ENCODE data around the gene STPG3.
"Not testable (repeated sequence)": the region's sequence is repeated elsewhere in the genome, so short reads cannot be mapped to it uniquely, and the experiment has no call there.

Gene STPG3

GRCh38 chr9:137236238-137236935 lies 14.7 kb upstream of the STPG3 start:
- peaks cover 19% of the 10 kb centered on the region for H3K4me1 Mint-ChIP-seq
- no peak overlapping the region for H3K27ac Mint-ChIP-seq
- peak overlapping the region; percentile 8 for H3K4me3 Mint-ChIP-seq

DNA sequence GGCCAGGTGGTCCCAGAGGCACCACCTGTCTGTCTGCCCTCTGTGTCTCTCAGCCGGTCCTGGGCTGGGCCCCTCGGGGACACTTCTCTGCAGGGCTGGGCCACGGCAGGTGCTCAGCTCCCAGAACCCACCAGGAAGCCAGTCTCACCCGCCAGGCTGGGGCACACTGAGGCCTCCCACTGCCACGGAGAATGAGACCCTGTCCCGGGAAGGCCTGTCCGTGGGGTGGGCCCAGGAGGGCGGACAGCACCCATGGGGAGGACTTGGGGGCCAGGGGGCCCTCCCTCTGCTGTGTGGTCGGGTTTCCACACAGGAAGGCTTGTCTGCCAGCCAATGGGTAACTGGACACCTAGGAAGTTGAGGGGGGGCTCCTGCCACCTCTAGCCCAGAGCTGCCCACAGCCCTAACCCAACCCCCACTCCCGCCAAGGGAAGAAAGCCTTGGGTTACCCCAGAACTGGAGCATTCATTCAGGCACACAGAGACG lies 14.1 kb upstream of the STPG3 start:
- Mint-ChIP-seq H3K4me1 (peaks cover 19% of the 10 kb centered on the region), H3K9me3 (no peaks in the 10 kb centered on the region), H3K27ac (no peak overlapping the region), H3K4me3 (peak overlapping the region; percentile 8), H3K36me3 (peaks cover 21% of the 10 kb centered on the region)
- DNase-seq (ENCODE audit: low spot score in 2 of 2) = no peak
- ATAC-seq = no peak

More at GRCh38 chr9:137236238-137236935, 14.7 kb upstream of the STPG3 start:
- Mint-ChIP-seq H3K9me3 (no peaks in the 10 kb centered on the region), H3K36me3 (peaks cover 15% of the 10 kb centered on the region)
- peak; percentile 88 to 95 for DNase-seq (ENCODE audit: low spot score in 2 of 2)
- ATAC-seq = peak; percentile 36

DNA sequence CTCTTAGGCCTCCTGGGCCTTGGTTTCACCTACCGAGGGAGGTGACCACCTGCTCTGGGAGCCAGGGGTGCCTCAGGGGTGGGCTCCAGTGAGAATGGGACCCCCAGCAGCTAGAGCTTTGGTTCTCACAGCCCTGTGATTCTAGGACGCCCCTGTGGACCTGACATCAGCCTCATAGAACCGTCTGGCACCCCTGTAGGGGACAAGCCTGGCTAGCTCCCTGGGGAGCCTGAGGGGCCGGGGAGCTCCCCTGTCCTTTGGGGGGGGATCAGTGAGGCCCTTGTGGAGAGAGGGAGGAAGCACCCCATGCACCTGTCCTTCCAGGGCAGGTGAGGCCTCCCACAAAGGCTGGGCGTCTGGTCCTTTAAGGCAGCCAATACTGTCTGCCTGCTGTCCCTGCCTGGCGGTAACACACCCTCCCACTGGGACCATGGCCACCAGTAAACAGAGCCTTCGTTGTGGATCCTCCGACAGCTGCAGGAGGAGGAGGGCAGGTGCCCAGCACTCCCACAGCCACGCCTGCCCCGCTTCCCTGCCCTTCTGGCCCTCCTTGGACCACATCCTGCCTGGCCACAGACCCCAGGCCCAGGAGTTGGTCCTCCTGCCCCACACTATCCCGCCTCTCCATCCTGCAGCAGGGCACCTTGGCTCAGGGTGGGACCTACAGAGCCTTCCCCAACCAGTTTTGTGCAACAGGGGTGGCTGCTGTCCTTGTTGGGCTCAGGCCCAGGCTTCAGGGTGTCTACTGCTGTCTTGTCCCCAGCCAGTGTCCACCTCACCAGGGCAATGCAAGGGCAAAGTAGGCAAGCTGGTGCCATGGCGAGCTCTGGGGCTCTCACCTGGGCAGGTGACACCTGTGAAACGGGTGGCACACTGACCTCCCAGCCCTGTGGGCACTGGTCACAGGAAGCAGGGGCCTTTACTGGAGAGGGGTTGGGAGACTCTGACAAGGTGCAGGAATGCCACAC lies 13.0 kb upstream of the STPG3 start:
- peaks cover 31% of the 10 kb centered on the region for H3K36me3 Mint-ChIP-seq
- H3K4me1 Mint-ChIP-seq = peaks cover 30% of the 10 kb centered on the region
- no peak for ATAC-seq
- no peak overlapping the region for H3K27ac Mint-ChIP-seq
- DNase-seq (ENCODE audit: low spot score in 2 of 2) = no peak
- H3K9me3 Mint-ChIP-seq = no peaks in the 10 kb centered on the region
- peak overlapping the region; percentile 85 for H3K4me3 Mint-ChIP-seq

DNA sequence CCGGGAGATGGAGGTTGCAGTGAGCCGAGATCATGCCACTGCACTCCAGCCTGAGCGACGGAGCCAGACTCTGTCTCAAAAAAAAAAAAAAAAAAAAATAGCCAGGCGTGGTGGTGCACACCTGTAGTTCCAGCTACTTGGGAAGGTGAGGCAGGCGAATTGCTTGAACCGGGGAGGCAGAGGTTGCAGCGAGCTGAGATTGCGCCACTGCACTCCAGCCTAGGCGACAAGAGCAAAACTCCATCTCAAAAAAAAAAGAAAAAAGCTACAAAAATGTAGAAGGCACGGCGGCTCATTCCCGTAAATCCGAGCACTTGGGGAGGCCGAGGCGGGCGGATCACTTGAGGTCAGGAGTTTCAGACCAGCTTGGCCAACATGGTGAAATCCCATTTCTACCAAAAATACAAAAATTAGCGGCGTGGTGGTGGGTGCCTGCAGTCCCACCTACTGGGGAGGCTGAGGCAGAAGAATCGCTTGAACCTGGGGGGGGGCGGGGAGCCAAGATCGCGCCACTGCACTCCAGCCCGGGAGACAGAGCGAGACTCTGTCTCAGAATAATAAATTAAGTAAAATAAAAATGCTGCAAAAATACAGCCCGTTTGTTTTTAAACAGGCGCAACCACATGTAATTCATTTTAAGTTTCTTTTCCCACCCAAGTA lies 11.4 kb upstream of the STPG3 start:
- not testable (repeated sequence) for H3K27ac Mint-ChIP-seq; ATAC-seq; H3K9me3 Mint-ChIP-seq; DNase-seq (ENCODE audit: low spot score in 2 of 2)
- Mint-ChIP-seq H3K4me1 (peaks cover 45% of the 10 kb centered on the region), H3K36me3 (peaks cover 48% of the 10 kb centered on the region), H3K4me3 (peak overlapping the region; percentile 85)

DNA sequence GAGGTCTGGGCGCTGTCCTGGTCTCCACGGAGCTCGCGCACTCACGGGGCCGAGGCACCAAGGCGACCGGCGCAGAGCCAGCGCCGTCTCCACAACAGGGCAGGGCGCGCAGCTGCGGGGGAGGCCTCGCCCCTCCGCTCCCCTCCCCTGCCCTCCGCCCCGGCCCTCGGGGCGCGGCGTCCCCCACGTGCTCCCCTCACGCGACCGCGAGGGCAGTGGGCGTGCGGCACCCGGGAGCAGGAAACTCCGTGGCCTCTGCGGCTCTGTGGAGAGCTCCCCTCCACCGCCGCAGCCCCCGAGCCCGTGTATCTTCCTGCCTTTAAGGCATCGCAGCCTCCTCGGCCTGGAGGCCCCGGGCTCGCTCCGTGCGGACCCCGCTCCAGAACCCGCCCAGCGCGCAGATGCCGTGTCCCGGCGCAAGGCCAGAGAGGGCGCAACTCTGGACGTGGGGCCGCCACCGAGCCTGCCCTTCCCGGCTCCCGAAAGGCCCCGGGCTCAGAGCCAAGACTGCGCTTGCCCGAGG lies 10.7 kb upstream of the STPG3 start:
- peak overlapping the region; percentile 85 for H3K4me3 Mint-ChIP-seq
- peak; percentile 46 for ATAC-seq
- H3K27ac Mint-ChIP-seq = peak overlapping the region; percentile 98
- DNase-seq (ENCODE audit: low spot score in 2 of 2) = no peak
- H3K4me1 Mint-ChIP-seq = peaks cover 45% of the 10 kb centered on the region
- H3K36me3 Mint-ChIP-seq = peaks cover 49% of the 10 kb centered on the region
- H3K9me3 Mint-ChIP-seq = no peaks in the 10 kb centered on the region

GRCh38 chr9:137240841-137241489 lies 10.1 kb upstream of the STPG3 start, which contains the start of gene TUBB4B:
Gene TUBB4B, plus strand, starts transcription at chr9:137241287. Its CDS starts 74 bp downstream, at chr9:137241361.
- H3K4me3 Mint-ChIP-seq = peak within 1 kb of the TSS; percentile 85
- H3K36me3 Mint-ChIP-seq = peaks cover 49% of the 10 kb centered on the region
- H3K9me3 Mint-ChIP-seq = no peaks in the 10 kb centered on the region
- ATAC-seq (peak; percentile 87), DNase-seq (ENCODE audit: low spot score in 2 of 2) (peak; percentile 90 to 97)
- H3K4me1 Mint-ChIP-seq = peaks cover 45% of the 10 kb centered on the region
- H3K27ac Mint-ChIP-seq = peak within 1 kb of the TSS; percentile 98

DNA sequence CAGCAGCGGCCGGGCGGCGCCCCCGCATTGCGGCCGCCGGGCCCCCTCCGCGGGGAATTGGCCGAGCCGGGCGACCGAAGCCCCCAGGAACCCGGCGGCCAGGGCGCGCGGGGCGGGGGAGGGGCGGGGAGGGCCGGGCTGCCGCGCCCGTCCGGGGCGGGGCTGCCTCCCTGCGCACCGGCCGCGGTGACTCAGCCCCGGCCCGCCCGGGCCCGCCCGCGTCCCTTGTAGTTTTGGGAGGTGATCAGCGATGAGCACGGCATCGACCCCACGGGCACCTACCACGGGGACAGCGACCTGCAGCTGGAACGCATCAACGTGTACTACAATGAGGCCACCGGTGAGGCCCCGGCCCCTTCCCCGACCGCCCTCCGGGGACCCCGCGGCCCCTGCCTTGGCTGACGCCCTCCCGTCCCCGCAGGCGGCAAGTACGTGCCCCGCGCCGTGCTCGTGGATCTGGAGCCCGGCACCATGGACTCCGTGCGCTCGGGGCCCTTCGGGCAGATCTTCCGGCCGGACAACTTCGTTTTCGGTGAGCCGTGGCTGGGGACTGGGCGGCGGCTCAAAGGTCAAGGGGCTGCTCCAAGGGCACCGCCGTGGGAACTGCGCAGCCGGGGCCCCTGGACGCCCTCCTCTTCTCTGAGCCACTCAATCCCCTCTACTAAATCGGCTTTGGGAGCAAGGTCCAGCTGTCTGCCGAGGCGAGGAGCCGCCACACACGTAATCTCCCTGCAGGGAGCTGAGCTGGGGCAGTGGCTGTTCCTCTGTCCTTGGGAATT lies 9.4 kb upstream of the STPG3 start:
- no peaks in the 10 kb centered on the region for H3K9me3 Mint-ChIP-seq
- H3K4me3 Mint-ChIP-seq = peak overlapping the region; percentile 85
- ATAC-seq (peak; percentile 46), DNase-seq (ENCODE audit: low spot score in 2 of 2) (peak; percentile 64 to 84)
- H3K4me1 Mint-ChIP-seq = peaks cover 45% of the 10 kb centered on the region
- H3K36me3 Mint-ChIP-seq = peaks cover 49% of the 10 kb centered on the region
- peak overlapping the region; percentile 98 for H3K27ac Mint-ChIP-seq

- H3K27ac Mint-ChIP-seq = peak overlapping the region; percentile 98
- DNase-seq (ENCODE audit: low spot score in 2 of 2) = no peak
- H3K4me3 Mint-ChIP-seq = peak overlapping the region; percentile 85
- no peaks in the 10 kb centered on the region for H3K9me3 Mint-ChIP-seq
- ATAC-seq = no peak
- H3K36me3 Mint-ChIP-seq = peaks cover 49% of the 10 kb centered on the region
- H3K4me1 Mint-ChIP-seq = peaks cover 45% of the 10 kb centered on the region
These were observed 8.6 kb upstream of the STPG3 start for GRCh38 chr9:137242269-137243203.

DNA sequence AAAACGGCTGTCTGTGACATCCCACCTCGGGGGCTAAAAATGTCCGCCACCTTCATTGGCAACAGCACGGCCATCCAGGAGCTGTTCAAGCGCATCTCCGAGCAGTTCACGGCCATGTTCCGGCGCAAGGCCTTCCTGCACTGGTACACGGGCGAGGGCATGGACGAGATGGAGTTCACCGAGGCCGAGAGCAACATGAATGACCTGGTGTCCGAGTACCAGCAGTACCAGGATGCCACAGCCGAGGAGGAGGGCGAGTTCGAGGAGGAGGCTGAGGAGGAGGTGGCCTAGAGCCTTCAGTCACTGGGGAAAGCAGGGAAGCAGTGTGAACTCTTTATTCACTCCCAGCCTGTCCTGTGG lies 7.8 kb upstream of the STPG3 start:
- Mint-ChIP-seq H3K36me3 (peaks cover 49% of the 10 kb centered on the region), H3K4me1 (peaks cover 43% of the 10 kb centered on the region), H3K27ac (peak overlapping the region; percentile 98), H3K4me3 (peak overlapping the region; percentile 85)
- H3K9me3 Mint-ChIP-seq; ATAC-seq; DNase-seq (ENCODE audit: low spot score in 2 of 2): not testable (repeated sequence)

- DNase-seq (ENCODE audit: low spot score in 2 of 2) (no peak), ATAC-seq (no peak)
- H3K36me3 Mint-ChIP-seq = peaks cover 47% of the 10 kb centered on the region
- peak overlapping the region; percentile 85 for H3K4me3 Mint-ChIP-seq
- peaks cover 37% of the 10 kb centered on the region for H3K4me1 Mint-ChIP-seq
- no peaks in the 10 kb centered on the region for H3K9me3 Mint-ChIP-seq
- peak overlapping the region; percentile 98 for H3K27ac Mint-ChIP-seq
These were observed 7.2 kb upstream of the STPG3 start for GRCh38 chr9:137243626-137244485.

- H3K36me3 Mint-ChIP-seq = peaks cover 42% of the 10 kb centered on the region
- DNase-seq (ENCODE audit: low spot score in 2 of 2) = peak in 1 of 2 donors; percentile 1
- ATAC-seq = no peak
- peak overlapping the region; percentile 98 for H3K27ac Mint-ChIP-seq
- peaks cover 33% of the 10 kb centered on the region for H3K4me1 Mint-ChIP-seq
- no peaks in the 10 kb centered on the region for H3K9me3 Mint-ChIP-seq
- no peak overlapping the region for H3K4me3 Mint-ChIP-seq
These were observed 6.3 kb upstream of the STPG3 start for GRCh38 chr9:137244486-137245449.

Measured in stimulated activated effector memory CD8-positive, alpha-beta T cell treated with anti-CD3 and anti-CD28 coated beads, Interleukin-12 subunit alpha, Interleukin-12 subunit beta, amount 100 ng/mL, for 72 hours (primary cell).